ENCODE data around the gene GPR176.

- TF ChIP-seq POLR2AphosphoS5 (IDR thresholded peaks at IDR 0.05; ENCODE audit: low read depth, low read length) (no peak), TAF1 (IDR thresholded peaks at IDR 0.05; ENCODE audit: low read depth, low read length) (no peak), POLR2A (IDR thresholded peaks at IDR 0.05; ENCODE audit: low read depth, low read length) (no peak)
These were observed 51.7 kb downstream of the GPR176 start for GRCh38 chr15:39868396-39868795.
